ENCODE data around the gene SIX2.
A peak's percentile ranks its signal among the peaks of the same experiment; 100 is the strongest.

SIX2 gene

GRCh38 chr2:45014016-45014702 is 4.9 kb upstream of the SIX2 start:
- Histone ChIP-seq H3K9ac (ENCODE audit: low read length) (no peak overlapping the region), H3K9me3 (ENCODE audit: control insufficient read depth, low read length) (no peaks in the 10 kb centered on the region), H3K27me3 (ENCODE audit: control insufficient read depth, insufficient read depth, low read length) (peaks cover 84% of the 10 kb centered on the region), H3K36me3 (ENCODE audit: control insufficient read depth, insufficient read depth, low read length) (no peaks in the 10 kb centered on the region), H3K4me1 (ENCODE audit: control insufficient read depth, insufficient read depth, low read length) (peaks cover 23% of the 10 kb centered on the region), H3K4me3 (ENCODE audit: low read length) (no peak overlapping the region)

- Histone ChIP-seq H3K9ac (ENCODE audit: low read length) (no peak overlapping the region), H3K4me3 (ENCODE audit: low read length) (no peak overlapping the region)
These were observed 4.2 kb upstream of the SIX2 start for GRCh38 chr2:45013229-45014015.

GRCh38 chr2:45012733-45013132 is 3.5 kb upstream of the SIX2 start:
- Histone ChIP-seq H3K9me3 (ENCODE audit: control insufficient read depth, low read length) (no peaks in the 10 kb centered on the region), H3K4me3 (ENCODE audit: low read length) (no peak overlapping the region), H3K36me3 (ENCODE audit: control insufficient read depth, insufficient read depth, low read length) (no peaks in the 10 kb centered on the region), H3K27me3 (ENCODE audit: control insufficient read depth, insufficient read depth, low read length) (peaks cover 94% of the 10 kb centered on the region), H3K4me1 (ENCODE audit: control insufficient read depth, insufficient read depth, low read length) (peaks cover 33% of the 10 kb centered on the region), H3K9ac (ENCODE audit: low read length) (no peak overlapping the region)

More at GRCh38 chr2:45013229-45014015, 4.2 kb upstream of the SIX2 start:
- Histone ChIP-seq H3K9me3 (ENCODE audit: control insufficient read depth, low read length) (no peaks in the 10 kb centered on the region), H3K36me3 (ENCODE audit: control insufficient read depth, insufficient read depth, low read length) (no peaks in the 10 kb centered on the region), H3K4me1 (ENCODE audit: control insufficient read depth, insufficient read depth, low read length) (peaks cover 27% of the 10 kb centered on the region), H3K27me3 (ENCODE audit: control insufficient read depth, insufficient read depth, low read length) (peaks cover 91% of the 10 kb centered on the region)

- no peaks in the 10 kb centered on the region for H3K9me3 ChIP-seq (ENCODE audit: control insufficient read depth, low read length)
- no peaks in the 10 kb centered on the region for H3K36me3 ChIP-seq (ENCODE audit: control insufficient read depth, insufficient read depth, low read length)
- H3K4me3 ChIP-seq (ENCODE audit: low read length): no peak overlapping the region
- no peak overlapping the region for H3K9ac ChIP-seq (ENCODE audit: low read length)
- peaks cover 95% of the 10 kb centered on the region for H3K27me3 ChIP-seq (ENCODE audit: control insufficient read depth, insufficient read depth, low read length)
- peaks cover 33% of the 10 kb centered on the region for H3K4me1 ChIP-seq (ENCODE audit: control insufficient read depth, insufficient read depth, low read length)
These were observed 2.7 kb upstream of the SIX2 start for GRCh38 chr2:45011621-45012602.

- peaks cover 33% of the 10 kb centered on the region for H3K4me1 ChIP-seq (ENCODE audit: control insufficient read depth, insufficient read depth, low read length)
- no peaks in the 10 kb centered on the region for H3K9me3 ChIP-seq (ENCODE audit: control insufficient read depth, low read length)
- H3K9ac ChIP-seq (ENCODE audit: low read length): no peak overlapping the region
- H3K36me3 ChIP-seq (ENCODE audit: control insufficient read depth, insufficient read depth, low read length): no peaks in the 10 kb centered on the region
- peaks cover 97% of the 10 kb centered on the region for H3K27me3 ChIP-seq (ENCODE audit: control insufficient read depth, insufficient read depth, low read length)
- H3K4me3 ChIP-seq (ENCODE audit: low read length): no peak overlapping the region
These were observed 1.9 kb upstream of the SIX2 start for GRCh38 chr2:45011121-45011520.

- no peak overlapping the region for H3K4me3 ChIP-seq (ENCODE audit: low read length)
- peaks cover 33% of the 10 kb centered on the region for H3K4me1 ChIP-seq (ENCODE audit: control insufficient read depth, insufficient read depth, low read length)
- no peak overlapping the region for H3K9ac ChIP-seq (ENCODE audit: low read length)
- peaks cover 100% of the 10 kb centered on the region for H3K27me3 ChIP-seq (ENCODE audit: control insufficient read depth, insufficient read depth, low read length)
- no peaks in the 10 kb centered on the region for H3K9me3 ChIP-seq (ENCODE audit: control insufficient read depth, low read length)
- H3K36me3 ChIP-seq (ENCODE audit: control insufficient read depth, insufficient read depth, low read length): no peaks in the 10 kb centered on the region
These were observed 1.4 kb upstream of the SIX2 start for GRCh38 chr2:45010702-45011012.

DNA sequence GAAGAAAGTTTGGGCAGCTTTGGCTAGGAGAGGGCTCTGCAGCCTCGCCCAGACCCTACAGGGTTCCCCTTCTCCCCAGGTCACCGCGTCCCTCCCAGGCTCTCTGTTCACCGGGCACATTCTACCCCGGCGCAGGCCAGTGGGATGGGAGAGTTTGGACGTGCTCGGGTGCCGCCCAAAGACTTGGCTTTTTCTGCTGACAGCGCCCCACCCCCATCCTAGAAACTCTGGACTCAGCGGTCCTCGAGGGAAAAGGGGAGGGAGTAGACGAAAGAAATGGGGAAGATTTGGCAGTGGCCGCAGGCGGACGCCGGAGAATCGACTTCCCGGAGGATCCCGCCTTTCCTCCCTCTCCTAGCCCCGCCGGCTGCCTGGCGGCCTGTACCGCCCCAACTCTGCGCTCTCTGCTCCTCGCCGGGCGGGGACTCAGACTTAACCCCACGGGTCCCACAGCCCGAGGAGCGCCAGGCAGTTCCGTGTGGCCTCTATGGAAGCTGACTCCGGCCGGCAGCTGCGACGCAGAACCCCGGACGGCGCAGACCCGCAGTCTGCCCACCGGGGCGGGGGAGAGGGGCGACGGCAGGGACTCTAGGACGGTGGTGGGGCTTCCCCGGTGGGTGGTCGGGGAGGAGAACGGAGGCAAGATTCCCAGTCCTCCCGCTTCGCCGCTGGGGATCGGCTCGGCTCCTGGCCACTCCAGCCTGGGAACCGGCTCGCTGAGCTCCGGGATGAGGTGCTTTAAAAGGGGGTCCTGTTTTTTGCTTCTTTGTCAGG is 863 bp upstream of the SIX2 start:
- no peaks in the 10 kb centered on the region for H3K36me3 ChIP-seq (ENCODE audit: control insufficient read depth, insufficient read depth, low read length)
- peaks cover 33% of the 10 kb centered on the region for H3K4me1 ChIP-seq (ENCODE audit: control insufficient read depth, insufficient read depth, low read length)
- H3K4me3 ChIP-seq (ENCODE audit: low read length): no peak overlapping the region
- H3K27me3 ChIP-seq (ENCODE audit: control insufficient read depth, insufficient read depth, low read length): peaks cover 99% of the 10 kb centered on the region
- no peaks in the 10 kb centered on the region for H3K9me3 ChIP-seq (ENCODE audit: control insufficient read depth, low read length)
- peak overlapping the region; percentile 47 for H3K9ac ChIP-seq (ENCODE audit: low read length)

- H3K4me3 ChIP-seq (ENCODE audit: low read length): peak overlapping the region; percentile 22
- H3K9me3 ChIP-seq (ENCODE audit: control insufficient read depth, low read length): no peaks in the 10 kb centered on the region
- peak overlapping the region; percentile 22 for H3K9ac ChIP-seq (ENCODE audit: low read length)
- peaks cover 28% of the 10 kb centered on the region for H3K4me1 ChIP-seq (ENCODE audit: control insufficient read depth, insufficient read depth, low read length)
- H3K27me3 ChIP-seq (ENCODE audit: control insufficient read depth, insufficient read depth, low read length): peaks cover 97% of the 10 kb centered on the region
- no peaks in the 10 kb centered on the region for H3K36me3 ChIP-seq (ENCODE audit: control insufficient read depth, insufficient read depth, low read length)
These were observed 739 bp downstream of the SIX2 start for GRCh38 chr2:45008296-45009129.

DNA sequence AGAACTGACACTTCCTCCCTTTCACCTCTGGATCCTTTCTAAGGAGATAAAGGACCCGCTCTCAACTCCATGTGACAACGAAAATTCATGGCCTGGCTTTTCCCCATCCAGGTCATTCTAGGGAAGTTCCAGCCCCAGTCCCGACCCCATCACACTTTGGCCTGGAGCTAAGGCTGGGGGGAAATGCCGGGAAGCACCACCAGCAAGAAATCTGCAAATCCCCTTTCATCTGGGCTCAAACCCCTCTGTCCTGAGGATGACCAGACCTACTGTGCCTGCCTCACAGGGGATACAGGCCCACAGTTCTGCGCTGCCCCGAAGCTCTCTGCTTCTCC is 1.3 kb downstream of the SIX2 start:
- peak overlapping the region; percentile 22 for H3K9ac ChIP-seq (ENCODE audit: low read length)
- H3K4me1 ChIP-seq (ENCODE audit: control insufficient read depth, insufficient read depth, low read length): peaks cover 22% of the 10 kb centered on the region
- H3K27me3 ChIP-seq (ENCODE audit: control insufficient read depth, insufficient read depth, low read length): peaks cover 97% of the 10 kb centered on the region
- H3K9me3 ChIP-seq (ENCODE audit: control insufficient read depth, low read length): no peaks in the 10 kb centered on the region
- H3K4me3 ChIP-seq (ENCODE audit: low read length): no peak overlapping the region
- H3K36me3 ChIP-seq (ENCODE audit: control insufficient read depth, insufficient read depth, low read length): no peaks in the 10 kb centered on the region

DNA sequence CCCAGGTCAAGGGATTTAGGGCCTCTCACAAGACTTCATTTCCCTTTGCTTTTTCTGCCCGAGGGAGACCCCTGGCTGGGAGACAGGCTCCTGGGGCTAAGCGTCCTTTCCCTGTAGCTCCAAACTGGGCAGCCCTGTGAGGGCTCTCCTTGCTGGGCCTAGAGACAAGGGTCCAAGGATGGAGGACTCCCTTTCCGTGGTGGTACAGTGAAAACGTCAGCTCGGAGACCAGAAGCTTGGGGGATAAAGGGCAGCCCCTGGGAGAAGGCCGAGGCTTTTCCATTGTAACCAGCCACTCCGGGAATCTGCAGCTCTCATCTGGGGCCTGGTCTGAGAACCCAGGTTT is 2.3 kb downstream of the SIX2 start:
- Histone ChIP-seq H3K4me1 (ENCODE audit: control insufficient read depth, insufficient read depth, low read length) (peaks cover 21% of the 10 kb centered on the region), H3K9me3 (ENCODE audit: control insufficient read depth, low read length) (no peaks in the 10 kb centered on the region), H3K9ac (ENCODE audit: low read length) (no peak overlapping the region), H3K36me3 (ENCODE audit: control insufficient read depth, insufficient read depth, low read length) (no peaks in the 10 kb centered on the region), H3K4me3 (ENCODE audit: low read length) (no peak overlapping the region), H3K27me3 (ENCODE audit: control insufficient read depth, insufficient read depth, low read length) (peaks cover 97% of the 10 kb centered on the region)

All from mucosa of stomach (tissue), 1 donor.